Muscle of leg (tissue), 11 donors: ENCODE results near the gene EEF1A2. TPM values are rescaled to one million over a fixed set of nuclear protein-coding genes. Genes with fewer than 3 reads are reported as not detected.
"Not testable (repeated sequence)": the region's sequence is repeated elsewhere in the genome, so short reads cannot be mapped to it uniquely, and the experiment has no call there.

Source experiments
- DNase-seq: peaks from one replicate; pipeline ENCODE4 v3.0.0; 2013
- H3K27ac ChIP-seq: one replicate; pipeline ENCODE4 v1.5.1; 2013; ENCODE audit warnings: mild to moderate bottlenecking, low read length, control low read depth
- H3K27me3 ChIP-seq: one replicate; pipeline ENCODE4 v1.6.1; 2013; ENCODE audit warnings: low read length; ENCODE audit not compliant: control insufficient read depth, insufficient read depth
- H3K36me3 ChIP-seq: one replicate; pipeline ENCODE4 v1.6.1; 2013; ENCODE audit warnings: low read length; ENCODE audit not compliant: control insufficient read depth, insufficient read depth
- H3K4me1 ChIP-seq: one replicate; pipeline ENCODE4 v1.6.1; 2013; ENCODE audit warnings: low read length; ENCODE audit not compliant: control insufficient read depth, insufficient read depth
- H3K4me3 ChIP-seq: one replicate; pipeline ENCODE4 v1.5.1; 2013; ENCODE audit warnings: low read length, control low read depth
- H3K9me3 ChIP-seq: replicated peaks from 2 replicates; pipeline ENCODE4 v1.6.1; 2013; ENCODE audit warnings: low read depth, low read length; ENCODE audit not compliant: control insufficient read depth
- WGBS: methylation state at CpG from one replicate; pipeline ENCODE4 v1.1.5; 2013; ENCODE audit warnings: missing lambda C conversion rate; ENCODE audit not compliant: insufficient coverage; 5-methylcytosine and 5-hydroxymethylcytosine counted together
- polyA plus RNA-seq, 8 donors: library from polyadenylated mRNA; unstranded; fragments of 120-200 nt; gene quantifications; one replicate each; pipeline versions ENCODE4 v1.2.1 to v1.2.3, GENCODE V29; 2013; ENCODE audit warnings: inconsistent platforms in 1 of 8, low replicate concordance in 1 of 8; ENCODE audit not compliant: insufficient read length in 8 of 8, insufficient read depth in 1 of 8
- total RNA-seq: library from RNA; stranded (reverse); fragments of 120-200 nt; gene quantifications from one replicate; pipeline ENCODE4 v1.2.4, GENCODE V29; 2013

Gene EEF1A2
- total and polyA plus RNA-seq, 9 donors, result 330 to 890 (median 707) TPM

DNA sequence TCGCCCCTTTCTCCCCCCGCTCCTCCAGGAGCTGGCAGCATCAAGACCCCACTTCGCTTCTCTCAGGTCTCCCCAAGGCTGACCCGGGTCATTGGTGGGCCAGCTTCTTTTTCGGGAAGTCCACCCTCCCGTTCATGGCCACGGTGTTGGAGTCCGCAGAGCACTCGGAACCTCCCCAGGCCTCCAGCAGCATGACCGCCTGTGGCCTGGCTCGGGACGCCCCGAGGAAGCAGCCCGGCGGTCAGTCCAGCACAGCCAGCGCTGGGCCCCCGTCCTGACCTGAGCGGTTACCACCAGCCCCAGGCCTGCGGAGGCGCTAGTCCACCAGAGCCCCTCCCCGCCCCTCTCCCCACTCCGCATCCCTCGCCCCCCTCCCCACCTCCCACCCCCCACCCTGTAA is 22.7 kb upstream of the EEF1A2 start:
- Histone ChIP-seq H3K27ac (peak overlapping the region; percentile 57), H3K9me3 (no peaks in the 10 kb centered on the region), H3K36me3 (peaks cover 31% of the 10 kb centered on the region), H3K4me3 (peak overlapping the region; percentile 65), H3K4me1 (peaks cover 38% of the 10 kb centered on the region), H3K27me3 (no peaks in the 10 kb centered on the region)
- WGBS, result 12% methylated on average over 16 of the region's 23 CpGs
- no peak for DNase-seq

DNA sequence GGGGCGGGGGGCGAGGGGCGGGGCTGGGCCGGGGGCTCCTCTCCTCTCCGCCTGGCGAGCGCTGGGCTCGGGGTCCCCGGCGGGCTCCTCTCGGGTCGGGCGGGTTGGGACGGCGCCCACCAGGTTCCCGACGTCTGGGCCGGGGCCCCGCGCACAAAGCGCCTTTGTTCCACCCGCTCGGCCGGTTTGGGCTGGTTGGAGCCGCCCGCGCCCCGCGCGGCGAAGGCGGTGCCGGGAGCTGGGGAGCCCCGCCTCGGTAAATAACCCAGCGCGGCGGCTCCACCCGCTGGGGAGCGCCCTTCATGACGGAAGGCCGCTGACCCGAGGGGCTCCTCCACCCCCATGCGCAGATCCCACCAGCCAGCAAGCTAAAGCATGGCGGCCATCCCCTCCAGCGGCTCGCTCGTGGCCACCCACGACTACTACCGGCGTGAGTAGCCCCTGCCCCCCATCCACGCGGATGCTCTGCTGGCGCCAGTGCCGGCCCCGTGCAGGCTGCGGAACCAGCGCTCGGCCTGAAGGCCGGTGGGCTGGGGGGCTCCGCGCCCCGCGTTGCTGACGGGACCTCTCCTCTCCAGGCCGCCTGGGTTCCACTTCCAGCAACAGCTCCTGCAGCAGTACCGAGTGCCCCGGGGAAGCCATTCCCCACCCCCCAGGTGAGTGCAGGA is 22.2 kb upstream of the EEF1A2 start:
- DNase-seq, result peak; percentile 87
- Histone ChIP-seq H3K27ac (peak overlapping the region; percentile 57), H3K36me3 (peaks cover 31% of the 10 kb centered on the region), H3K27me3 (no peaks in the 10 kb centered on the region), H3K9me3 (no peaks in the 10 kb centered on the region), H3K4me3 (peak overlapping the region; percentile 65), H3K4me1 (peaks cover 38% of the 10 kb centered on the region)
- WGBS, result under 1% methylated on average over 66 of the region's 68 CpGs

DNA sequence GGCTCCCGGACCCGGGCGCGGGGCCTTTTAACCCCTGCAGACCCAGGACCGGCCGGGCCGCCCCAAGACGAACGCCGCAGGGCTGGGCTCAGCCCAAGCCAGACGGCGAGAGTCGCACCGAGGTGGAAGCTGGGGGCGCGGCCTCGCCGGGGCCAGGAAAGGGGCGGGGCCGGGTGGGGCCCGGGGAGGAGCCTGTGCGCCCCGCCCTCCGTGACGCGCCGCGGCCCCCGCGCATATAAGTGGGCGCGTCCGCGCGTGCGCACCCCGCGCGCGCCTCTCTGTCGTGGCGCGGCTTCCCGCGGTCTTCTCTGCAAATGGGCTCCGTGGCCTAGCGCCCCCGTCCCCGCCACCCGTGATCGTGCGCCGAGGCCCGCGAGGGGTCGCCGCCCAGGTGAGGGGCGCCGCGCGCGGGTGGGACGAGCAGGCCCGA is 21.6 kb upstream of the EEF1A2 start, which contains the start of gene PPDPF:
TSS of gene PPDPF (plus strand) at position 262 of the 430 bp plus-strand sequence. CDS start 544 bp downstream, outside the sequence.
- Histone ChIP-seq H3K27me3 (no peaks in the 10 kb centered on the region), H3K9me3 (no peaks in the 10 kb centered on the region), H3K4me3 (peak within 1 kb of the TSS; percentile 65), H3K36me3 (peaks cover 31% of the 10 kb centered on the region), H3K27ac (peak within 1 kb of the TSS; percentile 85), H3K4me1 (peaks cover 38% of the 10 kb centered on the region)
- WGBS, result 0% methylated on average over 64 of the region's 64 CpGs
- peak; percentile 93 for DNase-seq

DNA sequence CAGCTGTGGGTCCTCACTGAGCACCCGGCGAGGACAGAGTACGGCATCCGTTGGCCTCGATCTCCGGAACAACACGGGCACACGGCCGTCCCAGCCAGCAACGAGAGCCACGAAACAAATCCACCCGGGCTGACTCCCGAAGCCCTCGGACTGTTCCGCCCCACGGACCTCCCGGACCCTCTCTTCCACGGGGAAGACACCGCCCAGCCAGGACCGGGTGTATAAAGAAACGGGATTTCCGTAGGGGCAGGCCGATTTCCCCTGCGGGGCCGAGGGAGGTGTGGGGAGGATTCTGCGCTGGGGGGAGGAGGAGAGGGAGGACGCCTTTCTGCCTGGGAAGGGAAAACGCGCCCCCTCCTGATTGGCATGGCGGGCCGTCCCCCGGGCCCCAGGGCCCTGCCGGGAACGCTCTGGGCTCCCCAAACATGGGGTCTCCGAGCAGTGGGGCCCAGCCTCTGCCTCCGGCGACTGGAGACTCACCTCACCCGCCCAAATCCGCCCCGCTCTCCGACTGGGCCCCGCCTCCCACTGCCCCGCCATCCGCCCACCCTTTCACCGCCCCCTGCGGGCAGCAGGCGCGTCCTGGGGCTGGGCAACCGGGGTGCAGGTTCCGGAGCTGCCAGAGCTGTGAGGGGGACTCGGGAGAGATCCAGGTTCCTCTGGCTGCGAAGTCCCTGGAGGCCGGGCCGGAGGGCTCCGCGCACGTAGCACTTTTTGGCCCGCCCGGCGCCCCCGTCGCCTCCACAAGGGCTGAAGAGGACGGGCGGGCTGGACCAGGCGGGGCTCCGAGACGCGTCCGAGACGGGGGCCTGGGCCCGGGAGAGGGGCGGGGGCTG is 21.0 kb upstream of the EEF1A2 start:
- WGBS, result 2% methylated on average over 52 of the region's 72 CpGs
- Histone ChIP-seq H3K9me3 (no peaks in the 10 kb centered on the region), H3K36me3 (peaks cover 31% of the 10 kb centered on the region), H3K4me1 (peaks cover 38% of the 10 kb centered on the region), H3K27ac (peak overlapping the region; percentile 85), H3K27me3 (no peaks in the 10 kb centered on the region), H3K4me3 (peak overlapping the region; percentile 65)
- DNase-seq, result no peak

DNA sequence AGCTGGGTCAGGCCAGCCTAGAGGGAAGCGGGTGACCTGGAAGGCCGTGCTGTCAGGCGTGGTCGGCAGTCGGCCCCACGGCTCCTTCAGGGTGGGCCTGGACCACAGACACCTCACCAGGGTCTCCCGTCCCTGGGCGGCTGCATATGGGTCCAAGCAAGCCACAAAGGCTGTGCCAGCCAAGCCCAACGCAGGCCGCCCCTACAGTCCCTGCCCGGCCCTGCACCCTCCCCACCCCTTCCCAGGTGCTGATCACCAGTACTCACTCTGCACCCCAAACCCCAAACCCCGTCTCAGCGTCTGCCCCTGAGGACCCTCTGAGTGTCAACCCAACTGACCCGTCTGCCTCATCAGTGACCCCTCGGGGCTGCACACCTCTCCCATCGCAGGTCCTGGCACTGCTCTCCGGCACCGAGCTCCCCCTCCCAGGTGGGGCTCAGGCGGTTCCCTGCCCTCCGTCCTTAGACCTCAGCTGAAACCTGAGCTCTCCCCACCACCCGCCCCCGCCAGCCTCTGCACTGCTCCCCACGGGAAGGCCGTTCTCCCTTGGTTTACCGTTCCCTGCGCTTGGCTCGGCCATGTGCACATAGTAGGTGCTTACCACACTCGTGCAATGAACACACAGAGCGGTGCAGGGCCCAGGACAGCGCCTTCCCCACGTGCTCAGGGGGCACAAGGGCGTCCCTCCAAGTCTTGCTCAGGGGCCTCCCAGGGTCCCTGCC is 20.2 kb upstream of the EEF1A2 start:
- Histone ChIP-seq H3K9me3 (no peaks in the 10 kb centered on the region), H3K36me3 (peaks cover 31% of the 10 kb centered on the region), H3K4me1 (peaks cover 38% of the 10 kb centered on the region), H3K4me3 (peak overlapping the region; percentile 65), H3K27ac (peak overlapping the region; percentile 20), H3K27me3 (no peaks in the 10 kb centered on the region)
- DNase-seq, result no peak
- 55% methylated on average over 32 of the region's 32 CpGs for WGBS

DNA sequence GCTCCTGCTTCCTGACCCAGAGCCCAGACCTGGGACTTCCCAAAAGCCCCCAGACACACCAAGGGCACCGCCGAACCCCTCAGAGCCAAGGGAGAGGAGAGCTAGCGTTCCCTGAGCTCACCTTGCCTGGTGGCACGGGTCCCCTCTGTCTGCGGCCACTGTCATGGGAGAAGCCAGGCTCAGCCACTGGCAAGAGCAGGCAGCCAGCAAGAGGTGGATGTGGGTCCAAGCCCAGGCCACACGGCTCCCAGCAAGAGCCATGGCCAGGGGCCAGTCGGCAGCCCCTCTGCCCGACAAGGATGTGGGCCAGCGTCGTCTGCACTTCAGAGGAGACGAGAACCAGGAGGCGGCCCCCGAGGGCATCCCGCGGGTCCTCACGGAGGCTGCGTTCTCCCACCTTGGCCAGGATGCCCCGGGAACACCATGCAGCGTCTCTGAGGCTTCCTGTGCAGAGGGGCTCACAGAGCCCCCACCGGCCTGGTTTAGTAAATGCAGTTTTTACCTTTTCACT is 19.5 kb upstream of the EEF1A2 start:
- Histone ChIP-seq H3K4me1 (peaks cover 38% of the 10 kb centered on the region), H3K9me3 (no peaks in the 10 kb centered on the region), H3K27ac (no peak overlapping the region), H3K27me3 (no peaks in the 10 kb centered on the region), H3K36me3 (peaks cover 26% of the 10 kb centered on the region), H3K4me3 (no peak overlapping the region)
- WGBS, result 58% methylated on average over 17 of the region's 20 CpGs
- DNase-seq, result no peak

DNA sequence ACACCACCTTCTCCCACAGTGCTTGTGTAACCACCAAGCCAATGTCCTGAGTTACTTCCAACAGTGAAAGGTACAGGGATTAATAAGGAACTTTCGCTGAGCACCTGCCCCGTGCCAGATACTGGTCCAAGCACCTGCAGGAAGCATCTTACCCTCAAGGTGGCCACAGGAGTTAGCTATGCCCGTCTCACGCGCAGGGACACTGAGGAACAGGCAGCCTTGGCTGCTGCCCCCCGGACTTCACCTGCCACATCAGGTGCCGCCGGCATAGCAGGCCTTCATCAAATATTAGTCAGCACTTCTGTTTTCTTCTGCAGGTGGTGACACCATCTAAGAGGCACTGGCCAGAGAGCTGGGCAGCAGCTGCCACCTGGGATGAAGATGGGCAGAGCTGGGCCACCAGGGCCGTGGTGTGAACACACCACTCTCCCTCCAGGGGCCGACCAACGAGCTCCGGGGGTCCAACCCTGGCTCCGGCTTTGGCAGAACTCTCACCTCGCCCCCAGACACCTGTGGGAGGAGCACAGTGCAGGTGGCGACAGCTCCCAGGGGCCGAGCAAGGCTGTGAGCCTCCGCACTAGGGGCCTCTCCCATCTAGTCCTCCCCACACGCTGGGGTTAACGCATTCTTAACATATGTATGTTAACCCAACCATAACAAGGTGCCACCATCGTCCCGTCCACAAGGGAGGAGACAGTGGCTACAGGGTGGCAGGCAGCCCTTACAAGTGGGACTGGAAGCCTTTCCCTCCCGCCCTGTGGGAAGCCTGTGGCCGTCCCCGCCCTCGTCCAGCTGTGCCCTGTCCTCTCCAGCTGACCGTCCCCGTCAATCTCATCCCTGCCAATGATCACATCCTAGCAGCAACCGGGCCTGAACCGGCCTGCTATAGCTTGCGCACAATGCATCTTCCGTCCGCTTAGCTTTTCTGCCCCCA is 18.8 kb upstream of the EEF1A2 start:
- WGBS, result 82% methylated on average over 28 of the region's 32 CpGs
- no peak overlapping the region for H3K4me3 ChIP-seq
- DNase-seq, result peak; percentile 9
- H3K4me1 ChIP-seq, result peaks cover 34% of the 10 kb centered on the region
- H3K36me3 ChIP-seq, result peaks cover 21% of the 10 kb centered on the region
- H3K27me3 ChIP-seq, result no peaks in the 10 kb centered on the region
- H3K27ac ChIP-seq, result no peak overlapping the region
- no peaks in the 10 kb centered on the region for H3K9me3 ChIP-seq

DNA sequence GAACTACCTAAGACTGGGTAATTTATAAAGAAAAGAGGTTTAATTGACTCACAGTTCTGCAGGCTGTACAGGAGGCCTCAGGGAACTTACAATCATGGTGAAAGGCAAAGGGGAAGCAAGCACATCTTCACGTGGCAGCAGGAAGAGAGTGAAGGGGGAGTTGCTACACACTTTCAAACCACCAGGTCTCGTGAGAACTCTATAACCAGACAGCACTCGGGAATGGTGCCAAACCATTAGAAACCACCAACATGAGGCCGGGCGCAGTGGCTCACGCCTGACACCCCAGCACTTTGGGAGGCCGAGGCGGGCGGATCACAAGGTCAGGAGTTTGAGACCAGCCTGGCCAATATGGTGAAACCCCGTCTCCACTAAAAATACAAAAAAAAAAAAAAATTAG is 15.6 kb upstream of the EEF1A2 start:
- DNase-seq, H3K9me3 ChIP-seq, H3K27me3 ChIP-seq, H3K27ac ChIP-seq, H3K4me3 ChIP-seq: not testable (repeated sequence)
- Histone ChIP-seq H3K4me1 (peaks cover 16% of the 10 kb centered on the region), H3K36me3 (peaks cover 10% of the 10 kb centered on the region)
- WGBS, result no CpG with 5 or more reads among the region's 10 CpGs

DNA sequence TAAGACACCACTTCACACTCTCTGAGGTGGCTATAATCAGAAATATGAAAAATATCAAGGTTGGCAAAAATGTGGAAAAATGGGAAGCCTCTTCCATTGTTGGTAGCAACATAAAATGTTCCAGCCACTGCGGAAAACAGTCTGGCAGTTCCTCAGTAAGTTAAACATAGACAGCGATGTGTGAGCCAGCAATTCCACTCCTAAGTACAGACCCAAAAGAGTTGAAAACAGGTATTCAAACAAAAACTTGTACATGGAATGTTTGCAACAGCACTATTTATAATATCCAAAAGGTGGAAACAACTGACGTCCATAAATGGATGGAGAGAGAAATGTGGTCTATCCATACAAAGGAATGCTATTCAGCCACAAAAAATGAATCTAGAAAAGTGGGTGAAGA is 14.3 kb upstream of the EEF1A2 start:
- peaks cover 6% of the 10 kb centered on the region for H3K4me1 ChIP-seq
- 100% methylated on average over 1 of the region's 3 CpGs for WGBS
- peaks cover 2% of the 10 kb centered on the region for H3K27me3 ChIP-seq
- H3K36me3 ChIP-seq, result peaks cover 7% of the 10 kb centered on the region
- H3K4me3 ChIP-seq, result no peak overlapping the region
- no peak overlapping the region for H3K27ac ChIP-seq
- H3K9me3 ChIP-seq, result peaks cover 3% of the 10 kb centered on the region
- no peak for DNase-seq
